GM21515 (cell line): ENCODE measurements around the gene SMCO3.

Experiments used
- ATAC-seq: cut with Tn5 transposase; IDR thresholded peaks from one replicate; pipeline ENCODE4 v1.9.1; 2021; ENCODE audit not compliant: unreplicated experiment

Gene SMCO3

GRCh38 chr12:14814014-14814413 lies at the start of gene SMCO3:
Gene SMCO3, minus strand, starts transcription at chr12:14814182. Its CDS starts 7,502 bp downstream, at chr12:14806680.
- ATAC-seq: no peak

DNA sequence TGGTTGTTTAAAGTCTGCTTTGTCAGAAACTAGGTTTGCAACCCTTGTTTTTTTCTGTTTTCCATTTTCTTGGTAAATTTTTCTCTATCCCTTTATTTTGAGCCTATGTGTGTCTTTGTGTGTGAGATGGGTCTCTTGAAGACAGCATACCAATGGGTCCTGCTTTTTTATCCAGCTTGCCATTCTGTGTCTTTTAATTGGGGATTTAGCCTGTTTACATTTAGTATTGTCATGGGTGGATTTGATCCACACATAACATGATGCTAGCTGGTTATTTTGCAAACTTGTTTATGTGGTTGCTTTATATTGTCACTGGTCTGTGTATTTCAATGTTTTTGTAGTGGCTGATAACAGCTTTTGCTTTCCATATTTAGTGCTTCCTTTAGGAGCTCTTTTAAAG lies 46.5 kb upstream of the SMCO3 start:
- ATAC-seq: no peak

- ATAC-seq: no peak
Measured at GRCh38 chr12:14858513-14858912, 44.5 kb upstream of the SMCO3 start.

- ATAC-seq: no peak
Measured at GRCh38 chr12:14854586-14855183, 40.7 kb upstream of the SMCO3 start.

- ATAC-seq: no peak
Measured at GRCh38 chr12:14853961-14854360, 40.0 kb upstream of the SMCO3 start.

DNA sequence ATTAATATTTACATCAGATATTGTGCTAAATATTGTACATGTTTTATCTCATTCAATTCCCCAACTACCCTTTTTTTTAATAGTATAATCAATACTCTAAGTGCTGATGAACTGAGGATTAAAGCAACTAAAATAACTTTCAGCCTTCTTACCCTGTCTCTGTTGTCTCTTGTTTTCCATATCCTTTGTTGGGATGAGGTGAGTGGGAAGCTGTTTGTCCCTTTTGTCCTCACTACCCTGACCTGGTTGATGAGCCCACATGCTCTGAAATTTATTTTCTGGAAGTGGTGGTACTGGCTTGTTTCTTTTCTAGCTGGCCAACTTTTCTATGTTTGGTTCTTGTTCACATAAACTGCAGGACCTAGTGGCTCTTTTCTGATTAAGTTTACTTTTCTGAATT lies 38.9 kb upstream of the SMCO3 start:
- ATAC-seq: no peak

DNA sequence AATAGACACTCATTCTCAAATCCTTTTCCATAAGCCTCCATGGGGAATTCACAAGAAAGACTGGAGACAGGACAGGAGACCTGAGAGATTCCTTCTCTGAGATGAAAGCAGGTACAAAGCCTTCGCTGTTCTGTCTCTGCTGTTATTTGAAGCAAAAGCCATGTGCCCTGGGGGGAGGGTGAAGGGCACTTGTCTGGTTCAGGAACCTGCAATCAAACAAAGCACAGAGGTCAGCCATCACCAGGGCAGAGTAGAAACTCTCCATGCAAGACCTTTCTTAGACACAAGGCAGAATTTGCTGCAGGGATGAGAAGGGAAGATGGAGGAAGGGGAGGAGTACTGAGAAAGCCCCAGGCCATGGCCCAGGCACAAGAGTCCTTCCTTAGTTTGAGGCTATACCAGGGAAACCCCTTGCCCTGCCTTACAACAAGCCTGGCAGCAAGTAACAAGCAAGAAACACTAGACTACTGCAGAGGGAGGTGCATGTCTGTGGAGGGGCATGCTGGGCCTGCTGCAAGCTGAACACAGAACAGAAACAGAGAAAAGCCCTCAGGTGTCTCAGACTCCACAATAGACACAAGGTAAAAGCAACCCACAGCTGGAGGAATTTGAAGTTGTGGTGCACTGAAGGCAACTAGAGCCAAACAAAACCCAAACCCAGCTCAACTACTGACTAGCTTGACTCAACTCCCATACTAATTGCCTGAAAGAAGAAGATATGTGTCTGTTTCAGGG lies 37.1 kb upstream of the SMCO3 start:
- ATAC-seq: peak; percentile 82

GRCh38 chr12:14849661-14850060 lies 35.7 kb upstream of the SMCO3 start:
- ATAC-seq: no peak

GRCh38 chr12:14846876-14847580 lies 33.0 kb upstream of the SMCO3 start:
- ATAC-seq: no peak

DNA sequence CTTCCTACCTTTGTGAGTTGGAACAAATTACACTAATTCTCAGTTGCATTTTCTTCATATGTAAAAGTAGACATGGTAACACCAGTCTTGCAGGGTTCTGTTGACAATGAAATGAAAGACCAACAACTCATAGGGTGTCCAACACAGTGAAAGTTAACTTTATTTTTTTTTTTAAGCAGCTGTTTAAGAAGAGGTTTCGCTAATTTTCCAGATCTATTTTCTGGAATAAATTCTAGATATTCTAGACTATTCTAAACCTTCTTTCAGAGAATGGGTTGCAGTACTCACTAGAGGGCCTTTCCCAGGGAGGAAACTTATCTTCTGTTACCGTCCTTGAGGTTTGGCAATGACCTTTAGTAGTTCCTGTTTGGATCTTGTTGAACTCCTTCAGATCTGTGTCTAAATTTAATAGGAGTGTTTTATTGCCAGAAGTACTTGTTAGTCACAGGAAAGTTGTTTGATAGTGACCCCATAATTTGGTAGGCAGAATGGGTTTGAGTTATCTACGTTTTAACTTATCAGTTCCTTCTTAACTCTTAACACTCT lies 32.1 kb upstream of the SMCO3 start:
- ATAC-seq: no peak

- no peak for ATAC-seq
Measured at GRCh38 chr12:14845350-14845750, 31.4 kb upstream of the SMCO3 start.

DNA sequence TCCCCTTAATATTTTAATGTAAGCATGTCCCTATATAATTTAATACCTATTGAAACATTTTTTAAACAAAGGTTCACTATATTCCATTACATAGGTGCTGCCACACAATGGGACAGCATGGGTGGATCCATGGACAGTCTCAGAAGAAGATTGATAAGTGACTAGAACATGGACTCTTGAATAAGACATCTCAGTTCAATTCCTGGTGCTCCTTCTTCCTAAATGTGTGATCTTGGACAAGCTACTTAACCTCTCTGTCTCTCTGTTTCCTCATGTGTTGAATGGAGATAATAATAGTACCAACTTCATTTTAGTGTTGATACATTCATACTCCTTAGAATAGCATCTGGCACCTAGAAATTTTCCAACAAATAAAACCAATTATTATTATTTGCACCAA lies 30.4 kb upstream of the SMCO3 start:
- ATAC-seq: no peak

- ATAC-seq: no peak
Measured at GRCh38 chr12:14843425-14843887, 29.5 kb upstream of the SMCO3 start, which contains the start of gene ART4. Gene ART4, minus strand, starts transcription at chr12:14843526. Its CDS starts 413 bp downstream, at chr12:14843113.

GRCh38 chr12:14842315-14842714 lies 28.3 kb upstream of the SMCO3 start:
- no peak for ATAC-seq

- ATAC-seq: no peak
Measured at GRCh38 chr12:14841761-14842160, 27.8 kb upstream of the SMCO3 start.

DNA sequence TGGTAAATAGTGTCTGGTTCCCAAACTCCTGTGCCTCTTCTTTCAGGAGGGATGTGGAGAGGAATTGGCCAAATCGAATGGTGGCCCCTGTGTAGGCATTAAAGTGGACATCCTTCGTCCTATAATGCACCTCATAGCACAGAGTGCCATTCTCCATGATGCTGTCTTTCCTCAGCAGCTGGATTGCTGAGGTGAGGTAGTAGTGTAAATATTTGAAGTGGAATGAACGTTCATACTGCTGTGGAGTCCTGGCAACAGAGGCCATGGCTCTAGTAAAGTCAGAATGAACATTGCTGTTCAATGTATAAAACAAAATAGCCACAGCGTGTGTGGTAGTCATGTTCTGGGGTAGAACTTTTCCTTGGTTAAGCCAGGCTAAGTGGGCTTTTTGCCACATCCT lies 26.6 kb upstream of the SMCO3 start:
- ATAC-seq: no peak

- ATAC-seq: no peak
Measured at GRCh38 chr12:14839262-14839661, 25.3 kb upstream of the SMCO3 start.

DNA sequence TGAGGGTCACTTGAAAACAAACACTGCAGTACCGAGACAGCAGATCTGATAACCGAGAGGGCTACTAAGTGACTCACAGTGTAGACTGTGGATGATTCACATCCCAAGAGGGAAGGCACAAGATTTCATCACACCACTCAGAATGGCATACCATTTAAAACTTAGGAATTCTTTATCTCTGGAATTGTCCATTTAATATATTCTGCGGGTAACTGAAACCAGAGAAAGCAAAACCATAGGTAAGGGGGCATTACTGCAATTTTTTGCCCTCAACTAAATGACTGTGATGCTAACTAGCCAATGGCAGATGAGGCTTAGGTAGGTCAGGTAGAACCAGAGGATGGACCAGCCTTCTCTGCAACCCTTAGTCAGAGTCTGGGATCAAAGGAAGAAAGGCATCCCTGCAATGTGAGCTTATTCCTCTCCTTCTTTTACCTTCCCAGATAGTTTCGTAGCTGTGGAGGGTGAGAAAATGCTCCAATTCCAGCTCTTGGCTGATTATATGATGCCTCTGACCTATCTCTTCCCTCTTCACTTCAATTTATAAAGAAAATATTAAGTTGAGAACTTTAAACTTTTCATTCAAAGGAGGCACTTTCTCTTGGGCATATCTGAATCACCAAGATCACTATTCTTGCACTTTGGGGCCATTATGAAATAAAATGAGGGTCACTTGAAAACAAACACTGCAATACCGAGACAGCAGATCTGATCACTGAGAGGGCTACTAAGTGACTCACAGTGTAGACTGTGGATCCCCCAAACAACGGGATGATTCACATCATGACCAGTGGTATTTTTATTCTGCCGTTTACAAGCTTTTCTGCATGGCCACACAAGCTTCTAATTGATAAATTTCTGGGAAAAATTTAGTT lies 22.6 kb upstream of the SMCO3 start:
- no peak for ATAC-seq

- ATAC-seq: no peak
Measured at GRCh38 chr12:14834509-14834908, 20.5 kb upstream of the SMCO3 start.

GRCh38 chr12:14833952-14834351 lies 20.0 kb upstream of the SMCO3 start:
- no peak for ATAC-seq

DNA sequence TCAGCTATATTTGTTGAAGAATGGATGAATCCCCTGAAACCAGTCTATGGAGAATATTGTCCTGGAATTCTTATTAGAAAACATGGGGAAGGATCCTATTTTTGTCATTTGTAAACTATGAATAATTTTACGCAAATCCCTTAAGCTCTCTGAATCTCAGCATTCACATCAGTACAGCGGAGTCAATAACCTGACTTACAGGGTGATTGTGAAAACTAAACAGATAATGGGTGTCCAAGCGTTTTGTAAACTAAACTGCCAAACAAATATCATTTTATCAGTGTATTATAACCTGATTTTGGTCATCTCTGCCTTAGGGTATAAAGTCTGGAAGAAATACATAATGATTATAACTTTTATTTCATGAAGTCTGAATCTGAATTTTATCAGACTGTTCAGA lies 19.4 kb upstream of the SMCO3 start:
- ATAC-seq: no peak
